GM19238 (cell line): Measurements from ENCODE around the gene RADX.

Experiments
- DNase-seq: peaks from one replicate; pipeline ENCODE4 v3.0.0; 2011; ENCODE audit warnings: low spot score; ENCODE audit not compliant: insufficient read length

The RADX gene

DNA sequence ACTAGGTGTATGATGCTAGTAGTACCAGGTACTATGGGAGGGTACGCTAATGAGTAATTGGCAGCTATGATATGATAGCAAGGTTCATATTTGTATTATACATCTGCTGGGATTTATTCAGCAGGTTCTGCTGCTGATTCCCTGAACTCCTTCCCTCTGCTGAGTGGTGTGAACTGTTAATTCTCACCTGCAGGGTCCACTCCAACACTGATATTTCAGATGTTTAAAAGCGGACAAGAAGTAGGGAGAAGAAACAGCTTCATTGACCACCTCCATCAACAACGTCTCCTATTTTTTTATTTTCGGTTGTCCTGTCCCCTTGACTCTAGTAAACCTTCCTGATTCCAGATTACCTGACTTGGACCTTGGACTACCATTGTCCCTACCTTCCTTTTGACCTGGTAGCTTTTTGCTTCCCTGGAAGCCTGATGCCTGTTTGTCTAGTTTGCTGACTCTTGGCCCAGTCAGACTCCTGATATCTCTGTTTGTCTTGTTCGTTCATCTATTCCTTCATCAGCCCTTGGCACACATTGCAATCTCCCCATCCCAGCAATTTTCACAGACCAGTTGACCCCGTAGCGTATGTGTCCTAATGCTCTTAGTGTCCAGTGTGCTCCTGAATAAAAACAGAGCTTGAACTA, 80.8 kb downstream of the RADX start:
- no peak for DNase-seq

DNA sequence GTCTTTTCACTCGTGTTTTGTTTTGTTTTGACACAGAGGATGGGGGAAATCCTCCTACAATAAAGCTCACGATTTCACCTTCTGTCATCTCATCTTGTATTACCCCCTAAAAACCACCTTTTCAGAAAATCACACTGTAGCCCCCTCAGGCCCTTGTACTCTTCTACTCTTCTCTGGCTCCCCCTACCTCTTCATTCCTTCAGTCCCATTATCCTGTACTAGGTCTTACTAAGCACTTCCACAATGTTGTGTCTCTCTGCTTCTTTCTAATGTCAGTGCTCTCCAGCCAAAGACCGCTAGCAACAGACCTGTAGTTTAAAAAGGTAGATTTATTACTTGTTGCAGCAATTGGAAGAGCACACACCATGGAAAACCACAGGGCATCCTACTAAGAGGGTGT, 84.7 kb downstream of the RADX start:
- DNase-seq: no peak

DNA sequence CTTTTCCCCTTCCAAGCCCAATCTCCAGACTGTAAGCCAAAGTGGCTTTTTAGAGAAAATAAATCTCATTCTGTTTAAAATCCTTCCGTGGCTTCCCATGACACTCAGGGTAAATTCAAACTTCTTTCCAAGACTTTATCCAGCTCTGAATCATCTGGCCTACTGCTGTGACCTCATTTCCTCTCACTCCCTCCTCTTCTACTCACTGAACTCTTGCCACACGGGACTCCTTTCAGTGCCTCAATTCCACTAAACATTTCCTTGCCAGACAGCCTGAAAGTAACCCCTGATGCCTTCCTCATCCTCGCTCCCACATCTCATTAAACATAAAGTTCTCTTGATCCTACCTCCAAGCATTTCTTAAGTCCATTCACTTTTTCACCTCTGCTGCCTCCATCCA, 86.9 kb downstream of the RADX start:
- no peak for DNase-seq

DNA sequence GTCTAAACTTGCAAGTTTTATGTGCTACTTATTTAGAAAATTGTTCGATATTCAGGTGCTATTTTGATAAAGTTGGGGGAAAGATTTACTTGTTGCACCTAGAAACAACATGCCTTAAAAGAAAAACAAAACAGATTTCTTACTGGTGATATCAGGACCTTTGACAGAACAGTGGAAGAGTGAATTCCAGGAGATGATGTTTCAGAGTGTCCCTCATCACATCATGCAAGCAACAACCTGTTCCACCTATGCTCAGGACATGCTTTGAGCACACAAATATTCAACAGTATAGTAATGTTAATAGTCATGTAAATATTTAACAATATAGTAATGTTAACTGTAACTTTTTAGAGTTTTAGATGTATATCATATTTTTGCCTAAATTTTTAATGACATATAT, 90.9 kb downstream of the RADX start:
- DNase-seq: no peak

GRCh38 chrX:106706466-106706865, 94.7 kb downstream of the RADX start:
- DNase-seq: no peak

DNA sequence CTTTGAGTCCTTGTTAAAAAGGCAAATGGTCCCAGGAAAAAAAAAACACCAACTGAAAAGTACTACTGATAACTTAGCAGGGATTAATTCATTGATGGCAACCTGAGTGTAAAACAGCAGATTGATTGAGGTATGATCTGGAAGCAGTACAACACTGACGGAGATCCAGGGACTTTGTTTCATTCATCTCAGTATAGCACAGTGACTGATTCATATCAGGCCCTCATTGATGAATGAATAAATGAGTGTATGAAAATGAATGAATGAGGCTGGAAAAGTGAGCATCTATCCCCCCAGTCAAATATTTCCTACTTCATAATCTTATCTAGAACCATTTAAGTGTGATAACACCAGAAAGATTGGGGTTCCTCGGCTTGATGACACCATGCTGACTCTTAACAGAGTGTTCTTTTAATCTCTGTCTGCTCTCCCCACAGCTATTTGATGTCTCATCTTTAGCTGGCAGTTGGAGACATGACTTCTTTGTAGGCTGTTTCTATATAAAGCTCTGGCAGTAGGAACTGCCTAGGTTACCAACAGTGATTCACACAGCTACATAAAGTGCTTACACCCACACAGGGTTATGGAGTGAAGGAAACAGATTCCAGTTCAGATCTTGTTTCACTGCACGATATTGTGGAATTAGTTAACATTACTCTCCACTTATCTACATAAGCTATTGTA, 96.1 kb downstream of the RADX start:
- no peak for DNase-seq

DNA sequence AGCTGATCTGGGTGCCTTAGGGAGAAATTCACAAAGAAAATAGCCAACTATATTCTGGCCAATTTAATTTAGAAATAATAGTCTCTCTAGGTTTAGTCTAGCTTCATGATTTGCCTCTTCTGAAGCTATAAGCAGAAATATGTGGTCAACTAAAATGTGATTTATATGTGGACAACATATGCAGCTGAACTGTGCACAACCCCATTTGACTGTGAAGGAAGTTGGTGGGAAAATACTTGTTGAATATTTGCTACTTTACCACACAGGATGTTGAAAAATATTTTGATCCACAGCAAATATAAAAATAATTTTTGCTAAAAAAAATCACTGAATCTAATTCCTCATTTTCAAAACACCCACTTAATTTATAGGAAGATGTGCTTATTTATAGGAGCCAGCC, 99.0 kb downstream of the RADX start:
- DNase-seq: no peak

DNA sequence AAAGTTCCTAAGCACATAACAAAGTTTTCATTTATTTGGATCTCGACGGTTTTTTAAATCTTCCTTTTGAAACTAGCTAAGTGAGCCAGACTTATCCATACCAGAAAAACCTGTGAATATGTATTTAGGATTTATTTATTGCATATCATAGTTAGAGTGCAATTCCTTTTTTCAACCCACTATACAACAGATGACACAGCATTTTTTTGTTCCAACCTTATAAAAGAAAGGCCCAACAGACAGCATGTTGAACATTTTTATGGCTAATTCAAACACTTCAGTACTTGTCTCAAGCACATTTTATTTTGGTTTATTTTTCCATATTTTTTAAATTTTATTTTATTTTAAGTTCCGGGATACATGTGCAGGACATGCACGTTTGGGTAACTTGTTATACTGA, 99.6 kb downstream of the RADX start:
- no peak for DNase-seq

- DNase-seq: no peak
Measured at GRCh38 chrX:106716004-106716403, 104.2 kb downstream of the RADX start.

- DNase-seq: no peak
Measured at GRCh38 chrX:106716463-106716862, 104.7 kb downstream of the RADX start.

GRCh38 chrX:106718709-106719108, 106.9 kb downstream of the RADX start:
- DNase-seq: no peak

GRCh38 chrX:106725931-106726330, 114.2 kb downstream of the RADX start:
- no peak for DNase-seq

DNA sequence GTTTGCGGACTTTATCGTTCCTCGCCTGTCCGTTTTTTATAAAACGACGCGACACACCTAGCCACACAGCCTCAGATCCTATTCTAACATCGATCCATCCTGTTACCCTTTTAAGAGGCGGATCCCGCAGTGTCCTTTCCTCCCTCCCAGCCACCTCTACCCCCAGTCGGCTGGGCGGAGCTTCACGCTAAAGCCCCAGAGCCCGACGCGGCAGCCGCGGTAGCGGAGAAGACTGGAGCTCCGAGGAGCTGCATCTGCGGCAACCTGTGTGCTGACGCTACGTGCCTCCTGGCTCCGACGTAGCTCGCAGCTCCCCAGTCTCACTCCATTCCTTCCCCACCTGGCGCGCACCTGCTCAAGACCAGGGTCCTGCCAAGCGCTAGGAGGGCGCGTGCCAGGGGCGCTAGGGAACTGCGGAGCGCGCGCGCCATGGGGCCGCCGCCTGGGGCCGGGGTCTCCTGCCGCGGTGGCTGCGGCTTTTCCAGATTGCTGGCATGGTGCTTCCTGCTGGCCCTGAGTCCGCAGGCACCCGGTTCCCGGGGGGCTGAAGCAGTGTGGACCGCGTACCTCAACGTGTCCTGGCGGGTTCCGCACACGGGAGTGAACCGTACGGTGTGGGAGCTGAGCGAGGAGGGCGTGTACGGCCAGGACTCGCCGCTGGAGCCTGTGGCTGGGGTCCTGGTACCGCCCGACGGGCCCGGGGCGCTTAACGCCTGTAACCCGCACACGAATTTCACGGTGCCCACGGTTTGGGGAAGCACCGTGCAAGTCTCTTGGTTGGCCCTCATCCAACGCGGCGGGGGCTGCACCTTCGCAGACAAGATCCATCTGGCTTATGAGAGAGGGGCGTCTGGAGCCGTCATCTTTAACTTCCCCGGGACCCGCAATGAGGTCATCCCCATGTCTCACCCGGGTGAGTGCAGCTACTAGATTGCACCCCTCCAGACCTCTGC, 115.0 kb downstream of the RADX start, which contains the start of gene RNF128:
RNF128 (plus strand) TSS at position 217 of the 953 bp plus-strand sequence; CDS start at position 430, 213 bp downstream.
- no peak for DNase-seq

- no peak for DNase-seq
Measured at GRCh38 chrX:106728337-106728736, 116.6 kb downstream of the RADX start.
